Measurements from ENCODE around the gene TMEM245. TPM values are rescaled to one million over a fixed set of nuclear protein-coding genes. Genes with fewer than 3 reads are reported as not detected.

TMEM245 gene
- polyA plus RNA-seq, 2 of the 4 experiments (the other 2 are of a cell fraction) = 44.9 to 88.9 TPM

DNA sequence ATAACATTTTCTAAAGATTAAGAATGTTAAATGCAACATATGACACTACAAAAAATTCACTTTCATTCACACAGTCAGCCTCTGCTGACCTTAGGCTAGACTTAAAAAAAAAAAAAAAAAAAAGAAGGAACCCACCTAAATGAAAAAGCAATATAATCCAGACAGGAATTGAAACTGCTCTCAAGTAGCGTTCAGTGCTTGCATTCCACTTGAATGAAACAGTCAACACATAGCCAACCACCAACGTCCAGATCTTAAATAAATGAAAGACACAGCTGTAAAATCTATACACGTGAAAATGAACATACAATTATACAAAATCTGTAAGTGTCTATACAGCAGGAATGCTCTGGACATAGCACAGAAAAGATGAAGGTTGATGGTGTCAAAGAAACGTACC is 11.4 kb downstream of the TMEM245 start:
- CTCF ChIA-PET = interaction anchor here (0.8 to 2.1 kb wide), 2 partner anchors 10 to 21 kb away, joined by 3 to 18 read pairs; partner anchors contain the start of gene TMEM245
- H3K4me1 ChIP-seq = peaks cover 68% of the 10 kb centered on the region
- H3K27ac ChIP-seq = peak overlapping the region; percentile 77 to 80
- peak overlapping the region; percentile 91 for H3K4me2 ChIP-seq
- ATAC-seq (peak in 1 of 2 experiments; percentile 14; a peak in 2 of 6 replicates), DNase-seq (ENCODE audit: low read depth in 1 of 2, low spot score in 1 of 2) (no peak), FAIRE-seq (no peak)
- POLR2A ChIA-PET = interaction anchor here (1.3 to 3.4 kb wide), 2 partner anchors 10 to 11 kb away, joined by 4 to 21 read pairs; partner anchors contain the start of gene TMEM245
- peak overlapping the region; percentile 10; the same call in 2 of the 3 replicates for H3K4me3 ChIP-seq
- TF ChIP-seq FOSB (CRISPR knock-in tag; IDR thresholded peaks at IDR 0.05) (no peak), PHF8 (IDR thresholded peaks at IDR 0.05; ENCODE audit: borderline replicate concordance, low read depth) (no peak), MAFK (IDR thresholded peaks at IDR 0.05; ENCODE audit: partially characterized antibody) (no peak), KDM1A (IDR thresholded peaks at IDR 0.05; ENCODE audit: low read depth) (no peak), EHMT2 (IDR thresholded peaks at IDR 0.05; ENCODE audit: low read depth) (no peak)
- WGBS (ENCODE audit: missing lambda C conversion rate) = 8% methylated on average over 4 of the region's 4 CpGs
- H3K9me3 ChIP-seq = 0 out of 3 replicates have a peak, but pooled peaks cover 5% of the 10 kb centered on the region

DNA sequence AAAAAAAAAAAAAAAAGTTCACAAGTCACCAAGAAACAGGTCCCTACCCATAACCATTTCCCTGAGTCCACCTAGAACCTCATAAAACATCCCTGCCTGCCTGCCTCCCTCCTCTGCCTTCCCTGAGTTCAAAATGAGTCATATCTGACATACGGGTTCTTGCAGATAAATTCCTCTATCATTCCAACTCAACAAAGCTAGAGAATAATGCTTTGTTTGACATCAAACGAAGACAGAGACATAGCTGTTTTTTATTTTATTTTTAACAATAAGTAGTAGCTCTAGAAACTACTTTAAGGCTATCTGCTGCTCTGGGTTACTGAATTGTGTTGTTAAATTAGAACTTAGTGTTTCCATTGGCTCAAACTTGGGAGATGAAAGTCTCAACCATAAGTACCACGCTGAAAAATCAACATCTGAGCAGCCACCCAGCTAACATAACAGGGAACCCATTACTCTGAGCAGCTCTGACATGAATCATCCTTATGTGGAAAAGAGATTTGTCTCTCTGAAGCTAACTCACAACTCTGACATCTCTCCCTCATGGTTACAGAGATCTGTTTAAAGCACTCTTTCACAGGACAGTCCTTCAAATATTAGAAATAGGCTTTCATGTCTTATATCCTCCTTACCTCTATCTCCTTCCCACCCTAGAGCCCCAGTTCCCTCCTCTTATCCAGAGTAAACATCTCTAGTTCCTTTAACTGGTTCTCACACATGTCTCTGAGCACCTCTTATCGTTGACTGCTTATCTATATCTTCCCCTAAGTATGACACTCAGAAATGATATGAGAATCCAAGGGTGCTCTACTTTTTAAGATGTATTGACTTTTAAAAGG is 12.1 kb downstream of the TMEM245 start:
- FAIRE-seq = no peak
- peak overlapping the region; percentile 77 to 80 for H3K27ac ChIP-seq
- TF ChIP-seq FOSL2 (IDR thresholded peaks at IDR 0.05) (no peak), FOSL2 (CRISPR knock-in tag; IDR thresholded peaks at IDR 0.05) (peak; percentile 76), KDM1A (IDR thresholded peaks at IDR 0.05; ENCODE audit: low read depth) (no peak), JUN (IDR thresholded peaks at IDR 0.05) (0 out of 5 replicates have a peak, but pooled peaks of 1 of the 2 experiments have one; percentile 17)
- peak; percentile 70 to 71 for DNase-seq (ENCODE audit: low read depth in 1 of 2, low spot score in 1 of 2)
- H3K4me3 ChIP-seq = peak overlapping the region; percentile 10; the same call in 2 of the 3 replicates
- 3% methylated on average over 4 of the region's 4 CpGs for whole genome bisulfite sequencing (ENCODE audit: missing lambda C conversion rate)
- ChIA-PET CTCF (interaction anchor here (0.7 to 1.0 kb wide), 4 partner anchors 10 to 58 kb away, joined by 3 to 6 read pairs (median 4); no protein-coding TSS in a partner anchor), POLR2A (interaction anchor here (1.3 to 3.4 kb wide), 2 partner anchors 11 to 12 kb away, joined by 4 to 21 read pairs; partner anchors contain the start of gene TMEM245)
- H3K4me1 ChIP-seq = peaks cover 64% of the 10 kb centered on the region
- H3K9me3 ChIP-seq = 0 out of 3 replicates have a peak, but pooled peaks cover 7% of the 10 kb centered on the region
- peak; percentile 86 to 89 for ATAC-seq
- peak overlapping the region; percentile 91 for H3K4me2 ChIP-seq

- ChIA-PET CTCF (interaction anchor here (1.5 kb wide), 1 partner anchor 14 kb away, joined by 4 read pairs; no protein-coding TSS in a partner anchor), POLR2A (interaction anchor here (1.3 kb wide), 1 partner anchor 18 kb away, joined by 3 read pairs; the partner anchor contains the start of gene TMEM245)
- 4% methylated on average over 3 of the region's 3 CpGs for WGBS (ENCODE audit: missing lambda C conversion rate)
- no peak for TF ChIP-seq CHD2 (IDR thresholded peaks at IDR 0.05; ENCODE audit: low read length, partially characterized antibody)
- no peak for TF ChIP-seq RCOR1 (IDR thresholded peaks at IDR 0.05; ENCODE audit: low read depth, low read length)
- TF ChIP-seq ATOH8 (CRISPR knock-in tag; IDR thresholded peaks at IDR 0.05; ENCODE audit: low read depth) = no peak
- TF ChIP-seq FOSL2 (IDR thresholded peaks at IDR 0.05) = no peak
- peak; percentile 40; the same call in 1 of the 2 replicates for TF ChIP-seq FOSL2 (CRISPR knock-in tag; IDR thresholded peaks at IDR 0.05)
- TF ChIP-seq PHF8 (IDR thresholded peaks at IDR 0.05; ENCODE audit: borderline replicate concordance, low read depth) = no peak
- FAIRE-seq (no peak), ATAC-seq (peak in 1 of 2 experiments; percentile 45; a peak in 3 of 6 replicates), DNase-seq (ENCODE audit: low read depth in 1 of 2, low spot score in 1 of 2) (peak in 1 of 2 experiments; percentile 40)
- Histone ChIP-seq H3K27ac (peak overlapping the region; percentile 39 to 85), H3K4me1 (peaks cover 68% of the 10 kb centered on the region), H3K9me3 (0 out of 3 replicates have a peak, but pooled peaks cover 7% of the 10 kb centered on the region), H3K4me2 (peak overlapping the region; percentile 72), H3K4me3 (no peak overlapping the region)
These were observed 17.9 kb downstream of the TMEM245 start for GRCh38 chr9:109101810-109102209.

DNA sequence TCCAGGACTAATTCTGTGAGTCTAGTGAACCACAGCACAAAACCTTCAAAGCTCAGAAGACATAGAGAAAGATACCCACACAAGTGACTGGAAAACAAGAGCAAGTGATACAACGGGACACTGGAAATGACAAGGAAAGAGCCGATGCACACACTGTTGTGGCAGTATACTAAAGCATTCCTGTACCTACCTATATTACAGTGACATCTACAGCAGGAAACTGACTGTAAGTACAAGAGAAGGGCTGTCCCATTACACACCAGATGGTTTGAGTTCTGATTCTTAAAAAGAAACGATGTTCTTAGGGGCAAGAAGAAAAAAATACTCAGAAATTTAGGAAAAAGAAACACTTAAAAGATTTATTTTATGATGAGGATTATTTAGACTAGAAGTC is 18.5 kb downstream of the TMEM245 start:
- peak overlapping the region; percentile 72 for H3K4me2 ChIP-seq
- 49% methylated on average over 3 of the region's 3 CpGs for WGBS (ENCODE audit: missing lambda C conversion rate)
- CTCF ChIA-PET = interaction anchor here (1.0 to 1.5 kb wide), 4 partner anchors 14 to 340 kb away, joined by 3 to 4 read pairs (median 3); partner anchors contain the start of gene TMEM245

More for the DNA sequence above, 18.5 kb downstream of the TMEM245 start:
- FAIRE-seq = no peak
- ATAC-seq = peak in 1 of 2 experiments; percentile 18; a peak in 1 of 6 replicates
- TF ChIP-seq JUNB (IDR thresholded peaks at IDR 0.05) (no peak), USF2 (IDR thresholded peaks at IDR 0.05) (no peak), RFX5 (IDR thresholded peaks at IDR 0.05) (no peak), POLR2A (IDR thresholded peaks at IDR 0.05; ENCODE audit: low read length) (no peak), FOSL2 (IDR thresholded peaks at IDR 0.05) (no peak), FOSL2 (CRISPR knock-in tag; IDR thresholded peaks at IDR 0.05) (no peak), CHD2 (IDR thresholded peaks at IDR 0.05; ENCODE audit: low read length, partially characterized antibody) (no peak), EHF (CRISPR knock-in tag; IDR thresholded peaks at IDR 0.05) (no peak), HDAC2 (IDR thresholded peaks at IDR 0.05) (no peak), CHD4 (IDR thresholded peaks at IDR 0.05; ENCODE audit: borderline replicate concordance) (no peak), KDM1A (IDR thresholded peaks at IDR 0.05; ENCODE audit: low read depth) (no peak), EHMT2 (IDR thresholded peaks at IDR 0.05; ENCODE audit: low read depth) (no peak), EP300 (IDR thresholded peaks at IDR 0.05) (no peak), TP53 (CRISPR knock-in tag; IDR thresholded peaks at IDR 0.05) (no peak), HES2 (IDR thresholded peaks at IDR 0.05) (no peak)
- H3K4me1 ChIP-seq = peaks cover 68% of the 10 kb centered on the region
- no peak overlapping the region for H3K4me3 ChIP-seq
- POLR2A ChIA-PET = interaction anchor here (1.3 kb wide), 1 partner anchor 18 kb away, joined by 3 read pairs; the partner anchor contains the start of gene TMEM245
- H3K9me3 ChIP-seq = 0 out of 3 replicates have a peak, but pooled peaks cover 7% of the 10 kb centered on the region
- DNase-seq (ENCODE audit: low read depth in 1 of 2, low spot score in 1 of 2) = no peak
- H3K27ac ChIP-seq = peak overlapping the region; percentile 39 to 85
